DOHH2 (cell line): ENCODE measurements around the gene ANTXR2.

Experiments
- CTCF ChIP-seq: fragments of 200-600 bp; sonication (generic); IDR thresholded peaks from one replicate; pipeline ENCODE4 v1.5.1; 2014; ENCODE audit warnings: antibody characterized with exemption, mild to moderate bottlenecking, low read depth, low read length; ENCODE audit not compliant: poor library complexity, severe bottlenecking
- EZH2phosphoT487 ChIP-seq: fragments of 200-600 bp; sonication (generic); IDR thresholded peaks from 2 replicates; pipeline ENCODE4 v1.6.1; 2017; ENCODE audit warnings: borderline replicate concordance, mild to moderate bottlenecking, antibody characterized with exemption, low read length, moderate library complexity, mixed read lengths

DNA sequence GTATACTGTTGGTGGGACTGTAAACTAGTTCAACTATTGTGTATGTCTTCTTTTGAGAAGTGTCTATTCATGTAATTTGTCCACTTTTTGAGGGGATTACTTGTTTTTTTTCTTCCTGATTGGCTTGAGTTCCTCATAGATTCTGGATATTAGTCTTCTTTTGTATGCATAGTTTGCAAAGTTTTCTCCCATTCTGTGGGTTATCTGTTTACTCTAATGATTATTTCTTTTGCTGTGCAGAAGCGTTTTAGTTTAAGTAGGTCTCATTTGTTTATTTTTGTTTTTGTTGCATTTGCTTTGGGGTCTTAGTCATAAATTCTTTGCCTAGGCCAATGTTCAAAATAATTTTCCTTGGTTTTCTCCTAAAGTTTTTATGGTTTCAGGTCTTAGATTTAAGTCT lies 26.6 kb upstream of the ANTXR2 start:
- TF ChIP-seq EZH2phosphoT487 (no peak), CTCF (no peak)
